K562 (cell line): ENCODE measurements around the gene FAM111B. TPM values are rescaled to one million over a fixed set of nuclear protein-coding genes. Genes with fewer than 3 reads are reported as not detected.

Source experiments
- ATAC-seq: fragments of 200-7000 bp; cut with Tn5 transposase; 3 replicates; pipeline ENCODE4 v1.9.1; 2020; ENCODE audit warnings: moderate library complexity
- BruUV-seq: library from RNA; stranded (reverse); fragments of 400-500 nt; replicated peaks from 2 replicates; lab custom pipeline; 2021; lab: Mats Ljungman, UMichigan
- CTCF ChIA-PET: fragments of 300-600 bp; formaldehyde crosslinking; extraction: SDS; loops from one replicate; lab custom pipeline; 2021; ENCODE audit warnings: low intra/inter-chr PET ratio; lab: Yijun Ruan, JAX
- POLR2A ChIA-PET: fragments of 300-600, 350-650 bp; sonication (Branson Sonifier 250); formaldehyde crosslinking; extraction: SDS; loops from one replicate; lab custom pipeline; 2021; ENCODE audit warnings: antibody characterized with exemption, inconsistent platforms; lab: Yijun Ruan, JAX
- DNase-seq, 4 experiments: peaks; one replicate each; pipeline versions ENCODE4 v3.0.0 to v3.0.0-alpha.2; 2011 to 2018; ENCODE audit warnings: low spot score in 3 of 4, mixed read lengths in 3 of 4; ENCODE audit errors: extremely low read depth in 1 of 4
- FAIRE-seq: peaks from 2 replicates; lab custom pipeline; 2011; peaks lifted over from hg19 to GRCh38; lab: Jason Lieb, UNC
- H2AFZ ChIP-seq: 2 replicates; pipeline ENCODE4 v1.6.0; 2011; ENCODE audit warnings: low read depth, low read length, control low read depth, inconsistent platforms
- H3K27ac ChIP-seq: fragments of 200-600 bp; 3 replicates; pipeline ENCODE4 v1.8.0; 2011; ENCODE audit warnings: low read depth, mild to moderate bottlenecking, control low read depth, inconsistent platforms, low read length, moderate library complexity, mixed read lengths; ENCODE audit errors: extremely low read depth
- H3K27me3 ChIP-seq, 2 experiments: fragments of 300-600 bp in 1 of 2; 2 replicates in 1 of 2; 3 replicates in 1 of 2; pipeline versions ENCODE4 v1.6.0 to v1.8.0; 2011; ENCODE audit warnings: inconsistent platforms in 2 of 2, low read length in 2 of 2, mild to moderate bottlenecking in 1 of 2, mixed read lengths in 1 of 2, moderate library complexity in 1 of 2; ENCODE audit not compliant: control insufficient read depth in 2 of 2, insufficient read depth in 2 of 2
- H3K36me3 ChIP-seq: fragments of 300-600 bp; 3 replicates; pipeline ENCODE4 v1.8.0; 2011; ENCODE audit warnings: mild to moderate bottlenecking, low read length, inconsistent platforms; ENCODE audit not compliant: control insufficient read depth, insufficient read depth
- H3K4me1 ChIP-seq, 2 experiments: fragments of 200-600 bp in 1 of 2; replicated peaks in 1 of 2; 2 replicates in 1 of 2; 3 replicates in 1 of 2; pipeline versions ENCODE4 v1.5.1 to v1.8.0; 2011; ENCODE audit warnings: inconsistent platforms in 2 of 2, low read length in 2 of 2, mild to moderate bottlenecking in 1 of 2, mixed read lengths in 1 of 2, moderate library complexity in 1 of 2; ENCODE audit not compliant: control insufficient read depth in 2 of 2, insufficient read depth in 2 of 2
- H3K4me2 ChIP-seq: 2 replicates; pipeline ENCODE4 v1.6.1; 2011; ENCODE audit warnings: low read length, control low read depth, inconsistent platforms, mixed read lengths; ENCODE audit not compliant: insufficient read depth
- H3K4me3 ChIP-seq: fragments of 200-600 bp; sonication (generic), shearing (Covaris generic); 2 replicates; pipeline ENCODE4 v1.5.1; 2016; ENCODE audit warnings: control low read depth, inconsistent platforms
- H3K79me2 ChIP-seq: fragments of 200-600 bp; 3 replicates; pipeline ENCODE4 v1.8.0; 2011; ENCODE audit warnings: low read length, inconsistent platforms; ENCODE audit not compliant: control insufficient read depth, insufficient read depth
- H3K9ac ChIP-seq, 2 experiments: 2 replicates each; pipeline versions ENCODE4 v1.6.0 to v1.6.1; 2011; ENCODE audit warnings: low read depth in 2 of 2, low read length in 2 of 2, control low read depth in 1 of 2, inconsistent platforms in 1 of 2, mild to moderate bottlenecking in 1 of 2, mixed read lengths in 1 of 2; ENCODE audit not compliant: insufficient read depth in 1 of 2
- H3K9me1 ChIP-seq: one replicate; pipeline ENCODE4 v1.6.0; 2011; ENCODE audit warnings: inconsistent platforms, mild to moderate bottlenecking, low read length, moderate library complexity; ENCODE audit not compliant: control insufficient read depth, insufficient read depth
- H3K9me3 ChIP-seq: replicated peaks from 2 replicates; pipeline ENCODE4 v1.5.1; 2011; ENCODE audit warnings: low read depth, low read length, inconsistent platforms; ENCODE audit not compliant: control insufficient read depth, insufficient read depth
- H4K20me1 ChIP-seq: replicated peaks from 2 replicates; pipeline ENCODE4 v1.6.1; 2011; ENCODE audit warnings: low read length, inconsistent platforms, mixed read lengths; ENCODE audit not compliant: control insufficient read depth, insufficient read depth
- CBX3 ChIP-seq, 2 experiments: IDR thresholded peaks; 1 replicate in 1 of 2; 2 replicates in 1 of 2; pipeline ENCODE4 v1.6.1; 2012; ENCODE audit warnings: inconsistent platforms in 2 of 2, low read length in 2 of 2, borderline replicate concordance in 1 of 2, control low read depth in 1 of 2
- CEBPB ChIP-seq: fragments of 450-650 bp; IDR thresholded peaks from 2 replicates; pipeline ENCODE4 v1.6.1; 2016; ENCODE audit warnings: missing genetic modification characterization, missing compliant biosample characterization
- MEIS2 ChIP-seq: fragments of 450-650 bp; IDR thresholded peaks from 2 replicates; pipeline ENCODE4 v1.6.1; 2014; ENCODE audit warnings: mild to moderate bottlenecking; ENCODE audit not compliant: partially characterized antibody
- NR4A1 ChIP-seq, 2 experiments: fragments of 250-450 bp in 1 of 2; fragments of 450-650 bp in 1 of 2; sonication (Bioruptor Pico) in 1 of 2; IDR thresholded peaks; 2 replicates each; pipeline versions ENCODE4 v1.4.0 to v1.6.1; 2016 to 2020; ENCODE audit warnings: mild to moderate bottlenecking in 2 of 2, missing compliant biosample characterization in 1 of 2, missing genetic modification characterization in 1 of 2, moderate library complexity in 1 of 2
- PCBP2 ChIP-seq: fragments of 200-400 bp; formaldehyde crosslinking; IDR thresholded peaks from 2 replicates; pipeline ENCODE4 v1.6.1; 2018; ENCODE audit warnings: low read length, low read depth, mild to moderate bottlenecking, moderate library complexity; ENCODE audit not compliant: poor library complexity, severe bottlenecking
- SMARCA5 ChIP-seq: fragments of 450-650 bp; IDR thresholded peaks from 2 replicates; pipeline ENCODE4 v1.6.1; 2016
- TARDBP ChIP-seq: fragments of 450-650 bp; IDR thresholded peaks from 2 replicates; pipeline ENCODE4 v1.6.1; 2016
- ZFP36 ChIP-seq: fragments of 150-350 bp; IDR thresholded peaks from 2 replicates; pipeline ENCODE4 v1.6.1; 2018; ENCODE audit warnings: low read length, low read depth; ENCODE audit not compliant: partially characterized antibody
- ZNF212 ChIP-seq: fragments of 450-650 bp; formaldehyde crosslinking; IDR thresholded peaks from 2 replicates; pipeline ENCODE4 v1.4.0; 2020; ENCODE audit warnings: mild to moderate bottlenecking
- ZNF239 ChIP-seq: fragments of 250-450 bp; sonication (Bioruptor Pico); IDR thresholded peaks from 2 replicates; pipeline ENCODE4 v1.4.0; 2020; ENCODE audit warnings: mild to moderate bottlenecking
- ZNF445 ChIP-seq: fragments of 250-450 bp; sonication (Bioruptor Pico); IDR thresholded peaks from 2 replicates; pipeline ENCODE4 v1.4.0; 2020; ENCODE audit warnings: low read depth, mild to moderate bottlenecking, moderate library complexity
- WGBS: fragments of 100-300 bp; shearing (Covaris generic); methylation state at CpG from one replicate; pipeline ENCODE4 v1.1.6; 2016; ENCODE audit warnings: low coverage, mixed read lengths; ENCODE audit not compliant: insufficient coverage; ENCODE audit errors: missing lambda C conversion rate; 5-methylcytosine and 5-hydroxymethylcytosine counted together
- in situ Hi-C: fragments of 300-500 bp; cut with MboI; formaldehyde crosslinking; loops from 4 replicates; pipeline ENCODE4 v1.15.0; 2018; ENCODE audit warnings: inconsistent platforms, mixed read lengths
- intact Hi-C: fragments of 100-400 bp; cut with micrococcal nuclease; formaldehyde crosslinking; loops from 2 replicates; pipeline ENCODE4 v1.14.2; 2022
- polyA plus RNA-seq, 8 experiments: library from polyadenylated mRNA; depleted of rRNA in 4 of 8; stranded (reverse) in 5 of 8; unstranded in 3 of 8; fragments of >200 nt; fragmentation: Nextera tagmentation in 2 of 8; fragmentation: Illumina TruSeq in 1 of 8; extraction: Ambion mirVana in 2 of 8; extraction: Trizol in 1 of 8; gene quantifications; 2 replicates each; pipeline versions ENCODE4 v1.2.1 to v1.2.3, GENCODE V29; 2011 to 2014; ENCODE audit warnings: inconsistent platforms in 1 of 8, missing spikeins in 1 of 8
- total RNA-seq, 7 experiments: library from RNA; depleted of rRNA in 6 of 7; stranded (reverse); fragments of >200 nt in 6 of 7; fragmentation: Illumina TruSeq in 2 of 7; extraction: Trizol in 2 of 7; gene quantifications; 2 replicates each; pipeline versions ENCODE4 v1.2.1 to v1.2.3, GENCODE V29; 2011 to 2021; ENCODE audit warnings: low replicate concordance in 1 of 7
- TF ChIP-seq, protein P1 (sequence below): fragments of 250-450 bp; sonication (Bioruptor Pico); IDR thresholded peaks from 2 replicates; pipeline ENCODE4 v1.8.0; 2021; ENCODE audit warnings: moderate library complexity, mild to moderate bottlenecking, inconsistent platforms
- TF ChIP-seq, protein P2 (sequence below): sonication (generic); formaldehyde crosslinking; IDR thresholded peaks from 2 replicates; pipeline ENCODE4 v1.5.0; 2020; ENCODE audit warnings: missing genetic modification reagents
- TF ChIP-seq, protein P3 (sequence below): fragments of 450-650 bp; IDR thresholded peaks from 2 replicates; pipeline ENCODE4 v1.6.1; 2016; ENCODE audit warnings: missing biosample characterization, missing genetic modification characterization
- TF ChIP-seq, protein P4 (sequence below): fragments of 450-650 bp; formaldehyde crosslinking; IDR thresholded peaks from 2 replicates; pipeline ENCODE4 v1.4.0; 2022; ENCODE audit warnings: missing genetic modification characterization
- TF ChIP-seq, protein P5 (sequence below): fragments of 450-650 bp; formaldehyde crosslinking; IDR thresholded peaks from 2 replicates; pipeline ENCODE4 v1.4.0; 2020; ENCODE audit warnings: mild to moderate bottlenecking, moderate library complexity
- TF ChIP-seq, protein P6 (sequence below): sonication (generic); formaldehyde crosslinking; IDR thresholded peaks from 2 replicates; pipeline ENCODE4 v1.8.1; 2023; ENCODE audit warnings: mild to moderate bottlenecking, missing genetic modification reagents

FAM111B gene
- total and polyA plus RNA-seq, 9 of the 15 experiments (the other 6 are each of a cell fraction or from before 2014, with no cell fraction given), result 0.01 to 0.33 (median 0.06) TPM; not detected in 5

DNA sequence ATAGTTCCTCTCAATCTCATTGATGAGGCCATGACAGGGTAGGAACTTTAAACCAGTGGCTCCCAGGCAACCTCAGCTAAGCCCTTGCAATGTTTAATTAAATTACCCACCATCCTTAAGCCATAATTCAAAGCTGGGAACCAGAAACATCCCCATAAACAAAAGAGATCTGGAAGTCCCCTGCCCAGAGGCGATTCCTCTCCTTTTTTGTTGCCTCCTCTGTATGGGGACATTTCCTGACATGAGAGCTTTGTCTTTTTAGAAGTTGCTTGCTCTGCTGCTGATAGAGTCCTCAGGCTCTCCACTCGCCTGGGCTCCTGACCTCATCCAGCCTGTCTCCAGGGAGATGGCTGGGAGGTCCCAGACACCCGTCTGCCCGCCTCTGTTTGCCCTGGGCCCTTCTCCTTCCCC is 68.1 kb downstream of the FAM111B start:
- no peaks in the 10 kb centered on the region for H3K79me2 ChIP-seq
- H3K4me2 ChIP-seq, result no peak overlapping the region
- CTCF ChIA-PET, result no interaction called here
- TF ChIP-seq ZNF239 (no peak), SMARCA5 (no peak), PCBP2 (no peak), ZFP36 (no peak), ZNF445 (no peak), MEIS2 (no peak), CEBPB (tag) (no peak), TARDBP (no peak), NR4A1 (CRISPR knock-in tag; IDR thresholded peaks at IDR 0.05) (no peak), NR4A1 (tag; IDR thresholded peaks at IDR 0.05) (no peak), ZNF212 (no peak), CBX3 (IDR thresholded peaks at IDR 0.05; ENCODE audit: borderline replicate concordance in 1 of 2, low read length in 2 of 2) (no peak)
- TF ChIP-seq, protein P1, sequence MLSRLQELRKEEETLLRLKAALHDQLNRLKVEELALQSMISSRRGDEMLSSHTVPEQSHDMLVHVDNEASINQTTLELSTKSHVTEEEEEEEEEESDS, result no peak
- TF ChIP-seq, protein P2, sequence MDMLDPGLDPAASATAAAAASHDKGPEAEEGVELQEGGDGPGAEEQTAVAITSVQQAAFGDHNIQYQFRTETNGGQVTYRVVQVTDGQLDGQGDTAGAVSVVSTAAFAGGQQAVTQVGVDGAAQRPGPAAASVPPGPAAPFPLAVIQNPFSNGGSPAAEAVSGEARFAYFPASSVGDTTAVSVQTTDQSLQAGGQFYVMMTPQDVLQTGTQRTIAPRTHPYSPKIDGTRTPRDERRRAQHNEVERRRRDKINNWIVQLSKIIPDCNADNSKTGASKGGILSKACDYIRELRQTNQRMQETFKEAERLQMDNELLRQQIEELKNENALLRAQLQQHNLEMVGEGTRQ (CRISPR knock-in tag), result no peak
- TF ChIP-seq, protein P3, sequence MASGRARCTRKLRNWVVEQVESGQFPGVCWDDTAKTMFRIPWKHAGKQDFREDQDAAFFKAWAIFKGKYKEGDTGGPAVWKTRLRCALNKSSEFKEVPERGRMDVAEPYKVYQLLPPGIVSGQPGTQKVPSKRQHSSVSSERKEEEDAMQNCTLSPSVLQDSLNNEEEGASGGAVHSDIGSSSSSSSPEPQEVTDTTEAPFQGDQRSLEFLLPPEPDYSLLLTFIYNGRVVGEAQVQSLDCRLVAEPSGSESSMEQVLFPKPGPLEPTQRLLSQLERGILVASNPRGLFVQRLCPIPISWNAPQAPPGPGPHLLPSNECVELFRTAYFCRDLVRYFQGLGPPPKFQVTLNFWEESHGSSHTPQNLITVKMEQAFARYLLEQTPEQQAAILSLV (tag), result no peak
- TF ChIP-seq, protein P4, sequence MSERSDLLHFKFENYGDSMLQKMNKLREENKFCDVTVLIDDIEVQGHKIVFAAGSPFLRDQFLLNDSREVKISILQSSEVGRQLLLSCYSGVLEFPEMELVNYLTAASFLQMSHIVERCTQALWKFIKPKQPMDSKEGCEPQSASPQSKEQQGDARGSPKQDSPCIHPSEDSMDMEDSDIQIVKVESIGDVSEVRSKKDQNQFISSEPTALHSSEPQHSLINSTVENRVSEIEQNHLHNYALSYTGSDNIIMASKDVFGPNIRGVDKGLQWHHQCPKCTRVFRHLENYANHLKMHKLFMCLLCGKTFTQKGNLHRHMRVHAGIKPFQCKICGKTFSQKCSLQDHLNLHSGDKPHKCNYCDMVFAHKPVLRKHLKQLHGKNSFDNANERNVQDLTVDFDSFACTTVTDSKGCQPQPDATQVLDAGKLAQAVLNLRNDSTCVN (CRISPR knock-in tag), result no peak
- TF ChIP-seq, protein P5, sequence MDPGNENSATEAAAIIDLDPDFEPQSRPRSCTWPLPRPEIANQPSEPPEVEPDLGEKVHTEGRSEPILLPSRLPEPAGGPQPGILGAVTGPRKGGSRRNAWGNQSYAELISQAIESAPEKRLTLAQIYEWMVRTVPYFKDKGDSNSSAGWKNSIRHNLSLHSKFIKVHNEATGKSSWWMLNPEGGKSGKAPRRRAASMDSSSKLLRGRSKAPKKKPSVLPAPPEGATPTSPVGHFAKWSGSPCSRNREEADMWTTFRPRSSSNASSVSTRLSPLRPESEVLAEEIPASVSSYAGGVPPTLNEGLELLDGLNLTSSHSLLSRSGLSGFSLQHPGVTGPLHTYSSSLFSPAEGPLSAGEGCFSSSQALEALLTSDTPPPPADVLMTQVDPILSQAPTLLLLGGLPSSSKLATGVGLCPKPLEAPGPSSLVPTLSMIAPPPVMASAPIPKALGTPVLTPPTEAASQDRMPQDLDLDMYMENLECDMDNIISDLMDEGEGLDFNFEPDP (CRISPR knock-in tag), result no peak
- TF ChIP-seq, protein P6, sequence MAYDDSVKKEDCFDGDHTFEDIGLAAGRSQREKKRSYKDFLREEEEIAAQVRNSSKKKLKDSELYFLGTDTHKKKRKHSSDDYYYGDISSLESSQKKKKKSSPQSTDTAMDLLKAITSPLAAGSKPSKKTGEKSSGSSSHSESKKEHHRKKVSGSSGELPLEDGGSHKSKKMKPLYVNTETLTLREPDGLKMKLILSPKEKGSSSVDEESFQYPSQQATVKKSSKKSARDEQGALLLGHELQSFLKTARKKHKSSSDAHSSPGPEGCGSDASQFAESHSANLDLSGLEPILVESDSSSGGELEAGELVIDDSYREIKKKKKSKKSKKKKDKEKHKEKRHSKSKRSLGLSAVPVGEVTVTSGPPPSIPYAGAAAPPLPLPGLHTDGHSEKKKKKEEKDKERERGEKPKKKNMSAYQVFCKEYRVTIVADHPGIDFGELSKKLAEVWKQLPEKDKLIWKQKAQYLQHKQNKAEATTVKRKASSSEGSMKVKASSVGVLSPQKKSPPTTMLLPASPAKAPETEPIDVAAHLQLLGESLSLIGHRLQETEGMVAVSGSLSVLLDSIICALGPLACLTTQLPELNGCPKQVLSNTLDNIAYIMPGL (CRISPR knock-in tag), result no peak

More for the DNA sequence above, 68.1 kb downstream of the FAM111B start:
- no peak overlapping the region for H3K4me3 ChIP-seq
- no TSS peak for BruUV-seq
- peaks cover 0 to 20% of the 10 kb centered on the region in 2 experiments; a peak in 3 of 5 replicates for H3K4me1 ChIP-seq
- no peak overlapping the region for H3K27ac ChIP-seq
- POLR2A ChIA-PET, result interaction anchor here (0.6 to 0.7 kb wide), 2 partner anchors 11 to 268 kb away, joined by 3 read pairs; no protein-coding TSS in a partner anchor
- H3K36me3 ChIP-seq, result no peaks in the 10 kb centered on the region
- WGBS, result 0% methylated on average over 4 of the region's 4 CpGs
- H3K9me3 ChIP-seq, result no peaks in the 10 kb centered on the region
- H3K27me3 ChIP-seq, result peaks cover 14 to 32% of the 10 kb centered on the region in 2 experiments
- ATAC-seq (no peak), FAIRE-seq (no peak), DNase-seq (no peak)
- H3K9me1 ChIP-seq, result no peaks in the 10 kb centered on the region
- no peaks in the 10 kb centered on the region; the same call in 1 of the 2 replicates for H4K20me1 ChIP-seq
- intact Hi-C loops (no loop called here), in situ Hi-C loops (loop anchor here (10.0 to 25.0 kb wide), 2 partner anchors 250 to 512 kb away; partner anchors contain the start of gene OR5A2)
- H3K9ac ChIP-seq, result no peak overlapping the region
- H2AFZ ChIP-seq, result no peak overlapping the region
